WI38 (cell line): ENCODE data around the gene OR6C3.

Experiments
- H3K4me3 ChIP-seq: 2 replicates; pipeline ENCODE4 v1.5.1; 2011; ENCODE audit warnings: low read depth, mild to moderate bottlenecking, control low read depth, low read length
- TF ChIP-seq, protein P1 (sequence below): IDR thresholded peaks from 2 replicates; pipeline ENCODE4 v1.5.1; 2012; ENCODE audit warnings: low read depth, mild to moderate bottlenecking, control low read depth, low read length

Gene OR6C3

GRCh38 chr12:55362675-55363074 is 32.1 kb downstream of the OR6C3 start, which contains the start of gene OR6C75:
Gene OR6C75 (plus strand): TSS chr12:55362975. CDS start chr12:55365111, 2,136 bp downstream.
- no peak within 1 kb of the TSS for H3K4me3 ChIP-seq
- TF ChIP-seq, protein P1, sequence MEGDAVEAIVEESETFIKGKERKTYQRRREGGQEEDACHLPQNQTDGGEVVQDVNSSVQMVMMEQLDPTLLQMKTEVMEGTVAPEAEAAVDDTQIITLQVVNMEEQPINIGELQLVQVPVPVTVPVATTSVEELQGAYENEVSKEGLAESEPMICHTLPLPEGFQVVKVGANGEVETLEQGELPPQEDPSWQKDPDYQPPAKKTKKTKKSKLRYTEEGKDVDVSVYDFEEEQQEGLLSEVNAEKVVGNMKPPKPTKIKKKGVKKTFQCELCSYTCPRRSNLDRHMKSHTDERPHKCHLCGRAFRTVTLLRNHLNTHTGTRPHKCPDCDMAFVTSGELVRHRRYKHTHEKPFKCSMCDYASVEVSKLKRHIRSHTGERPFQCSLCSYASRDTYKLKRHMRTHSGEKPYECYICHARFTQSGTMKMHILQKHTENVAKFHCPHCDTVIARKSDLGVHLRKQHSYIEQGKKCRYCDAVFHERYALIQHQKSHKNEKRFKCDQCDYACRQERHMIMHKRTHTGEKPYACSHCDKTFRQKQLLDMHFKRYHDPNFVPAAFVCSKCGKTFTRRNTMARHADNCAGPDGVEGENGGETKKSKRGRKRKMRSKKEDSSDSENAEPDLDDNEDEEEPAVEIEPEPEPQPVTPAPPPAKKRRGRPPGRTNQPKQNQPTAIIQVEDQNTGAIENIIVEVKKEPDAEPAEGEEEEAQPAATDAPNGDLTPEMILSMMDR: no peak

DNA sequence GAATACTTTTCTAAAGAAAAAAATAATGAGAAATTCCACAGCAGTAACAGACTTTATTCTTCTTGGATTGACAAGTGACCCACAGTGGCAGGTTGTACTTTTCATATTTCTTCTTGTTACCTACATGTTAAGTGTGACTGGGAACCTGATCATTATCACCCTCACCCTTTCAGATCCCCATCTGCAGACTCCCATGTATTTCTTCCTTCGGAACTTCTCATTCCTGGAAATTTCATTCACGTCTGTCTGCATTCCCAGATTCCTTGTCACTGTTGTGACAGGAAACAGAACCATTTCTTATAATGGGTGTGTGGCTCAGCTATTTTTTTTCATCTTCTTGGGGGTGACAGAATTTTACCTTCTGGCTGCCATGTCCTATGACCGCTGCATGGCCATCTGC is 34.5 kb downstream of the OR6C3 start:
- TF ChIP-seq, protein P1: no peak
- no peak overlapping the region for H3K4me3 ChIP-seq

GRCh38 chr12:55372521-55372920 is 42.0 kb downstream of the OR6C3 start:
- no peak overlapping the region for H3K4me3 ChIP-seq
- TF ChIP-seq, protein P1: no peak
